EL (cell line): ENCODE measurements around the gene BLID.
A peak's percentile ranks its signal among the peaks of the same experiment; 100 is the strongest.

Experiments
- DNase-seq: peaks from one replicate; pipeline ENCODE4 v3.0.0-alpha.2; 2016

BLID gene

DNA sequence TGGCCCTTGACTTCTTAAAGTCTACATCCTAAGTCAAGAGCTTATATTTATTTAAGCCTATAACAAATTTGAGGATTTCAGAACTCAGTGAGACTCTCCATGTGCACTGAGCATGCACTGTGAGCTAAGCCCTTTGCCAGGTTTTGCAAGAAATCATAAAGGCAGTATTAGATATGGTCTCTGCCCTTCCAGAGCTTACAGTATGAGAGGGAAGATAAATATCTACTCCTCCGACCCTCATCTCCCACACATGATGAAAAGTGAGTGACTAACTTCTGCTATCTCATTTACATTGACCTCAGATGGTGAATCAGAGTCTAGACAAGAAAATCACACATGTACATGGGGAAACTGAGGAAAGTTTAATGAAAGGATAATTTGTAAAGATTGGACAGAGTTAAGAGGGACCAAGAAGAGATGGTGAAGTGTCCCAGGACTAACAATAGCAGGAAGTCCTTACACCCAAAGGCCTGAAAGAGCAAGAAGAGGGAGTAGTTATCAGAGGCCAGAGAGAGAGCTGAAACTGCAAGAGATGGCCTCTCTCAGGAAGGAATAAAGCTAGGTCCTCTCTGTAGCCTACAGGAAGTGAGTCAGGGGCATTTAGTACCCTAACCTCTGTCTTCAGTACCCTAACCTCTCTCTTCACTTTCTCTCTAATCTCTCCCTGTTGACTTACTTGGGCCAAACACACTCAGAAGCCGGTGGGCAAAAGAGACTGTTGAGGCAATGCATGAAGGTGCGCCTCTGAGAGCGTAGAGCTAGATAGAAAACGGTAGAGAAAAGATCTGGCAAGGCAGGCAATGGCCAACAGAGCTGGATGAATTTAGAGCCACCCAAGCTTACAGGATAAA lies 23.0 kb upstream of the BLID start:
- peak; percentile 54 for DNase-seq

- DNase-seq: peak; percentile 94
Measured at GRCh38 chr11:122137078-122137793, 21.2 kb upstream of the BLID start.

DNA sequence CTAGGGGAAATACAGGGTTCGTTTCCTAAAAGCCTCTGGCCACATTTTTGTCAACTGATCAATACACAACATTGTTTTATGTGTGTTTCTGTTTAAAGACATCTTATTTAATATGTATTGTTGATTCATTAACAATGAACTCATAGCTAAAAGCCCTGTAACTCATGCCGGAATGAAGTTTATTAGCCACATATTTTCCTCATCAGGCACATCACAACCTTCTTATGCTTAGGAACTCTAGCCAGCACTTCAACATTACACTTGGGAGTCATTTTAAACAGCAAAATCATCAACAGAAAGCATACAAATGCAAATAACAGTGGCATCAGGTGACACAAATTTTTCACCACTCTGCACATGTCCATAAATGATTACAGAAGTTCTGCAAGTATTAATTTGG lies 15.1 kb upstream of the BLID start:
- DNase-seq: no peak

DNA sequence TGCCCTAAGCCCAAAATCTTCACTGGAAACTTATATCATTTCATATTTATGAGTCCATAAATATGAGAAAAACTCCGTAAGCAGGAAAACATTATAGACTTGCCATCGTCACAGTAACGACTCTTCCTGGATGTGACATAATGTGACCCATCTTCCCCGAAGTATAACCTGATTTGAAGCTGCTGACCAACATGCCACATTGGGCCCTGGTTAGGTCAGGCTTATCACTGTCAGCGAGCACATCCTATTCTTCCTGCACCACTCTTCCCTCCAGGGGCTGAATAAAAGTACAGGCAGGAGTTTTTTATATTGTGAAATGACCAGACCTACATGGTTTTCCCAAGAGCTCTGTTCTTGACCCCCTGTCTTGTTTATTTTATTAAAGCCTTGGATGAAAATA lies 12.1 kb upstream of the BLID start:
- no peak for DNase-seq

DNA sequence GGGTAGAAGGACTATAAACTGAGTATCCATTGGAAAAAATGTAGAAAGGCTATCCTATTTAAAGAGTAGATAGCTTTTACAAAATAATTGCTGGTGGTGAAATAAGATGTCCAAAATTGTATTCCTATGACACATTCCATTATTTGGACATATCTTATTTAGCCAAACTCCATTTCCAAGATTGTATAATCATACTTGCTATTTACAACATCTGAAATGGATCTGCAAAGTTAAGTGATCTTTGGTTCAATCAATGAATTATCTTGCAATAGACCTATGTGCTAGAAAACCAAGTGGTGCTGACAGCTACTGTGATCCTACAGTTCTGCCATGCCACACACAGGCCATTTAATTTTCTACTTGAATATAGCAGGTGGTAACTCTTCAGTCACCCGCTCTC lies 11.0 kb upstream of the BLID start:
- DNase-seq: no peak

- no peak for DNase-seq
Measured at GRCh38 chr11:122126024-122126688, 10.1 kb upstream of the BLID start.

DNA sequence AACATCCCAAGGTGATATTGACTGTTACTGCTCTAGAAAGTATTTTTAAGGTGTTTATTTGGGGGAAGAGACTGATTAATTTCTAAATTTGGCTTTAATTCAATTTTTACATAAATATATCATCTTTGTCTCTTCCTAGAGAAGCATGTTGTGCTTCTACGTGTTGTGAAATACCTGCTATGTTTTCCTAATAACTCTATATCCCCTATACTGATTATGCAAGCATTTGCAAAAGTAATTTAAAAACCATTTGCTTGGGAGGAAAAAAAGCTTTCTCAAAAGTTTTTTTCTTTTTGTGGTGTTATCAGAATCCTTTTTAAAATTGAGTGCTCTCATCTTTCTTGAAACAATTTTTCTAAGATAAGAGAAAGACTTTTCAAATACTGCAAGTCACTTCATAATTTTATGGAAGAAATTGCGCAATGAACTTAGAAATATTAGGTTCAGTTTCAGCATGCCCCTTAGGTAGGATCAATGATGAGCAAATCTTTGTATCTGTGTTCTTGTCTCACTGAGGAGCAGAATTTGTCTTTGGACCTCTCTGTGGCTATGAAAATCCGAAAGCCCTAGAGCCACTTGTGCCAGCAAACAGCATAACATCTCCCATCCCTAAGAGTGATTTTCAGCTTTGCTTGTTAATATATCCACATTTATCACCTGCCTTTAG lies 7.4 kb upstream of the BLID start:
- no peak for DNase-seq

GRCh38 chr11:122122179-122122578 lies 6.2 kb upstream of the BLID start:
- DNase-seq: no peak

DNA sequence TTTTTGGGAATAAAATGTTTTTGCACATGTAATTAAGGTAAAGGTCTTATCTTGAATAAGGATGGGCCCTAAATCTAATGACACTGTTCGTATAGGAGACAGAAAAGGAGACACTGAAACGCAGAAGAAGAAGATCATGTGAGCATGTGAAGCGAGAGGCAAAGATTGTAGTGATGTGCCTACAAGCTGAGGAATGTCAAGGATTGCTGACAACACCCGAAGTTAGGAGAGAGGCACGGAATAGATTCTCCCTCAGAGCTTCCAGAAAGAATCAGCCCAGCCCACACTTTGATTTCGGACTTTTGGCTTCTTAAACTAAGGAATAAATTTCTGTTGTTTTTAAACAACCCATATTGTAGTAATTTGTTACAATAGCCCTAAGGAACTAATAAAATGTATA lies 4.1 kb upstream of the BLID start:
- no peak for DNase-seq

- no peak for DNase-seq
Measured at GRCh38 chr11:122116591-122116990, 576 bp upstream of the BLID start.

DNA sequence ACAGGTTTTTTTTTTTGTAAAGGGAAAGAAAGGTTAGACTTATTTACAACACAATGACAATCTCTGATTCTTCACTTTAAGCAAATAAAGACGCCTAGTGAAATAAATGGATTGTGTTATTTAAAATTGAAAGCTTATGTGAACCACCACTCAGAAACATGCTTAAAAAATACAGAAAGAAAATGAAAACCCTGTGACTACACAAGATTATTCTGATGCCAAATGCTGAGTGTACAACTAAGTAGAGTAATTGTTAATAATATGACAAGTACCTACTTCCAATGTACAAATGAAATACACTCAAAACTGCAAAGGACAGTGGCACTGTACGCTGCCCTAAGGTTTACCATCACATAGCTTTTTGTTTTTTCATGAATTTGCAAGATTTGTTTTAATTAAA lies 1.0 kb downstream of the BLID start:
- DNase-seq: no peak

- no peak for DNase-seq
Measured at GRCh38 chr11:122113836-122114825, 1.9 kb downstream of the BLID start.

GRCh38 chr11:122112470-122113365 lies 3.3 kb downstream of the BLID start:
- no peak for DNase-seq

DNA sequence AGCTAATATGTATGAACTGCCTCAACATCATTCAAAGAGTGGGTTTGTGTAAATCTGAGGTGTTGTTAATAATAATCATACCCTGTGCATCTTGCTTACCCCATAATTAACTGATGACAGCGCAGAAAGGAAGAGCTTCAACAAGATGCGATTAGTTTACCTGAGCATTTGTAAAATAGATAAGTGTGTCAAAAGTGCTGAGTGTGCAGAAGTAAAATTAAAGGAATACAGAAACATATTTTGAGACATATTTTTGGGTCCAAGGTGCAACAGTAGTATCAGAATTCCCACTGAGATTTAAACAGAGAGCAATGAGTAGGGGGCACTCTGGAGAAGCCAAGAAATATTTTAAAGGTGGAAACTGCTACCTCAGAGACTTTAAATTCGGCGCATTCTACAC lies 6.1 kb downstream of the BLID start:
- no peak for DNase-seq

DNA sequence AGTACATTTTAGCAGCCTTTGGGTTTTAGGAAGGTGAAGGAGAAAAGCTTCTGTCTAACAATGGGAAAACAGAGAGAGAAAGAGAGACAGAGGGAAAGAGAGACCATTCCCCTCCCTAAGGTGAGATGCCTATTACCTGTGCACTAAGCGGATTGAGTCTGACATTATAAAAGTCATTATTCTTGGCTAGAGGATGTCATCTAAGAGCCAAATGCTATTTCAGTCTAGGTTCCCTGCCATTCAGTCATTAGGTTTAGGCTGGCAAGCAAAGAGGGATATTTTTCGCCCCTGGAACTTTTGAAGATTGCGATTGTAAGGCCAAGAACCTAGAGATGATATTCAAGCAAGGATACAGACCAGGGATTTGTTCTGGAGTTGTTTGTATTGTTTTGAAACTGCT lies 7.2 kb downstream of the BLID start:
- no peak for DNase-seq

DNA sequence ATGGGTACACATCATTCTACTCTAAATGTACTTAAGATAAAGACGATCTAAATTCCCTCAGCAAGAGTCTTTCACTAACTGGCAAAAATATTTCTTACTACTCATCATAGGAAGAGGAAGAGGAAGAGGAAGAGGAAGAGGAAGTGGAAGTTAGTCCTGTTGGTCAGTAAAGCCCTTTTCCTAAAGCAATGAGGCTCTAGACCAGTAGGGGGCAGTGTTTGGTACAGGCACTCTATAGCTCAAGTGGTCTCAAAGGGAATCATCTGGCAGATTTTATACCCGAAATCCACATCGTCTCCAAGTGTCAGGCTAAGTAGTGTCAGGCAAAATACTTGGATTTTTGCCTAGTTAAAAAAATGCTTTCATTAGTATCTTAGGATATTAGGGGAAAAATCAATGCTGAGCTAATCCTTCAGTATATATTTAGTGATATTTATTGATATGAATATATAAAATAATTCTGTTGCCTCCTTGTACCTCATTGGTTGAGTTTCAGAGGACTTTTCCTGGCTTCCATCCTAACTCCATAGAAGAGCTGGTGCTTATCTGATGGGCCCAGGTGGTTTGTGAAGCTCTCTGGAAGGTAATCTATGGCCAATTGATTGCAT lies 7.7 kb downstream of the BLID start:
- DNase-seq: peak; percentile 62

GRCh38 chr11:122107566-122107965 lies 8.4 kb downstream of the BLID start:
- no peak for DNase-seq

GRCh38 chr11:122107045-122107444 lies 9.0 kb downstream of the BLID start:
- no peak for DNase-seq

DNA sequence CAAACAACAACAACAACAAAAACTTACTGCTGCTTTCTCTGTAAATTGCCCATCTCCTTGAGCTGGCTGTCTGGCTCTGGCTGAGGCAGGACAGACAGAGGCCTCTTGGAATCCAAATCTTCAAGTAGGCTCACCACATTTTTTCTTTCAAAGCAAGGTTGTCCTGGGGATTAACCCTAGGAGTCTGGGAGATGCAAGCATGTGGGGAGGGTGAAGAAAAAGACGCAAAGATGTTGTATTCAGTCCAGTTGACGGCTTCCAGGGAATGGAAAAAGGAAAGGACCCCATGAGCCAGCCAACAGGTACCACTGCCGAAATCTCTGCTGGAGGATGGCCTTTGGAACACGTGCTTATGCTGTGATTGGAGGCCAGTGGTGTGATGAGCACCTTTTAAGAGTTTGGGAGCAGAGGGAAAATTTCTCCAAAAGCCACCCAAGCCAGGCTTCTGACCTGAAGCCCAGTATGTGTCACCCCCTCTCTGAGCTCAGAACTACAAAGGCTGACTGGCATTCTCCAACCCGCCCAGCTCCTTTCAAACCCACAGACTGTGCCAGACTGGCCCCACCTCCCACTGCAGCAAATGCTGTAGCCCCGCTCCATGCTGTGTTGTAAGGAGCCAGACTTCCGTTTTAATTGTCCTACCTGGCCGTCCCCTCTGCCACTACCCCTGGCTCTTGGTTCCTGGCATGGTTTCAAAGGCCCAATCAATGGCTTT lies 10.8 kb downstream of the BLID start:
- peak; percentile 44 for DNase-seq

GRCh38 chr11:122104341-122104740 lies 11.7 kb downstream of the BLID start:
- no peak for DNase-seq
